GM19395 (cell line): ENCODE results near the gene SLC9A9.

Source experiments
- ATAC-seq: cut with Tn5 transposase; IDR thresholded peaks from one replicate; pipeline ENCODE4 v1.9.1; 2021; ENCODE audit warnings: mild to moderate bottlenecking, moderate library complexity; ENCODE audit not compliant: unreplicated experiment

SLC9A9 gene

GRCh38 chr3:143848704-143849103 lies 436 bp upstream of the SLC9A9 start:
- peak; percentile 2 for ATAC-seq

GRCh38 chr3:143843587-143843986 lies 4.7 kb downstream of the SLC9A9 start:
- ATAC-seq = no peak

- peak; percentile 48 for ATAC-seq
Measured at GRCh38 chr3:143840636-143841035, 7.6 kb downstream of the SLC9A9 start.

- peak; percentile 59 for ATAC-seq
Measured at GRCh38 chr3:143839980-143840379, 8.3 kb downstream of the SLC9A9 start.

- ATAC-seq = no peak
Measured at GRCh38 chr3:143837076-143837475, 11.2 kb downstream of the SLC9A9 start.

GRCh38 chr3:143835312-143835711 lies 13.0 kb downstream of the SLC9A9 start:
- ATAC-seq = no peak

- peak; percentile 51 for ATAC-seq
Measured at GRCh38 chr3:143832433-143832832, 15.8 kb downstream of the SLC9A9 start.

GRCh38 chr3:143831994-143832393 lies 16.3 kb downstream of the SLC9A9 start:
- ATAC-seq = peak; percentile 84

GRCh38 chr3:143831208-143831607 lies 17.1 kb downstream of the SLC9A9 start:
- ATAC-seq = peak; percentile 47

GRCh38 chr3:143830786-143831185 lies 17.5 kb downstream of the SLC9A9 start:
- ATAC-seq = no peak

- ATAC-seq = no peak
Measured at GRCh38 chr3:143830063-143830462, 18.2 kb downstream of the SLC9A9 start.

- ATAC-seq = no peak
Measured at GRCh38 chr3:143827425-143827824, 20.8 kb downstream of the SLC9A9 start.

- no peak for ATAC-seq
Measured at GRCh38 chr3:143826296-143826695, 22.0 kb downstream of the SLC9A9 start.

- ATAC-seq = peak; percentile 69
Measured at GRCh38 chr3:143825513-143825912, 22.8 kb downstream of the SLC9A9 start.

GRCh38 chr3:143824735-143825385 lies 23.4 kb downstream of the SLC9A9 start:
- ATAC-seq = no peak

GRCh38 chr3:143822798-143823197 lies 25.5 kb downstream of the SLC9A9 start:
- ATAC-seq = no peak

- peak; percentile 12 for ATAC-seq
Measured at GRCh38 chr3:143822374-143822773, 25.9 kb downstream of the SLC9A9 start.

GRCh38 chr3:143821862-143822261 lies 26.4 kb downstream of the SLC9A9 start:
- ATAC-seq = peak; percentile 44

- no peak for ATAC-seq
Measured at GRCh38 chr3:143820466-143821221, 27.6 kb downstream of the SLC9A9 start.

GRCh38 chr3:143819890-143820289 lies 28.4 kb downstream of the SLC9A9 start:
- no peak for ATAC-seq

- ATAC-seq = peak; percentile 62
Measured at GRCh38 chr3:143814443-143814889, 33.8 kb downstream of the SLC9A9 start.

- no peak for ATAC-seq
Measured at GRCh38 chr3:143812481-143812880, 35.8 kb downstream of the SLC9A9 start.
